Activated CD8-positive, alpha-beta memory T cell treated with anti-CD3 and anti-CD28 coated beads, Interleukin-2, amount 50 U/mL, for 1 hour (primary cell): Measurements from ENCODE around the gene FOXL2NB.

ENCODE experiments used
- DNase-seq: peaks from one replicate; pipeline ENCODE4 v3.0.0-alpha.2; 2020; ENCODE audit errors: extremely low read depth

The FOXL2NB gene

DNA sequence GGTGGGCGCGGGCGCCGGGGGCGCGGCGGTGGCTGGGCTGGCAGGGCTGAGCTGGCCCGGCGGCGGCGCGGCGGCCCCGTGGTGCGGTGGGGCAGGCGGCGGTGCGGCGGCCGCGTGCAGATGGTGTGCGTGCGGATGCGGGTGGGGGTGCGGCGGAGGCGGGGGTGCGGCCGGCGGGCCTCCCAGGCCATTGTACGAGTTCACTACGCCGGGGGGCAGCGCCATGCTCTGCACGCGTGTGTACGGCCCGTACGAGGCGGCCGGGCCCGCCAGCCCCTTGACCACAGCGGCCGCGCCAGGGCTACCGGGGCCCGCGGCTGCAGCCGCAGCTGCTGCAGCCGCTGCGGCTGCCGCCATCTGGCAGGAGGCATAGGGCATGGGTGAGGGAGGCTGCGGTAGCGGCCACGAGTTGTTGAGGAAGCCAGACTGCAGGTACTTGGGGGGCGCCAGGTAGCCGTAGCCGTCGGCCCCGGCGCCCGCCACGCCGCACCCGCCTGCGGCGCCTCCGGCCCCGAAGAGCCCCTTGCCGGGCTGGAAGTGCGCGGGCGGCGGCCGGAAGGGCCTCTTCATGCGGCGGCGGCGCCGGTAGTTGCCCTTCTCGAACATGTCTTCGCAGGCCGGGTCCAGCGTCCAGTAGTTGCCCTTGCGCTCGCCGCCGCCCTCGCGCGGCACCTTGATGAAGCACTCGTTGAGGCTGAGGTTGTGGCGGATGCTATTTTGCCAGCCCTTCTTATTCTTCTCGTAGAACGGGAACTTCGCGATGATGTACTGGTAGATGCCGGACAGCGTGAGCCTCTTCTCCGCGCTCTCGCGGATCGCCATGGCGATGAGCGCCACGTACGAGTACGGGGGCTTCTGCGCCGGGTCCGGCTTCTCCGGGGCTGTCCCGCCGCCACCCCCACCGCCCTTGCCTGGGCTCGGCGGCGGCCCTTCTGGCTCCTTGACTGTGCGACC, 1.0 kb upstream of the FOXL2NB start:
- DNase-seq, result no peak

DNA sequence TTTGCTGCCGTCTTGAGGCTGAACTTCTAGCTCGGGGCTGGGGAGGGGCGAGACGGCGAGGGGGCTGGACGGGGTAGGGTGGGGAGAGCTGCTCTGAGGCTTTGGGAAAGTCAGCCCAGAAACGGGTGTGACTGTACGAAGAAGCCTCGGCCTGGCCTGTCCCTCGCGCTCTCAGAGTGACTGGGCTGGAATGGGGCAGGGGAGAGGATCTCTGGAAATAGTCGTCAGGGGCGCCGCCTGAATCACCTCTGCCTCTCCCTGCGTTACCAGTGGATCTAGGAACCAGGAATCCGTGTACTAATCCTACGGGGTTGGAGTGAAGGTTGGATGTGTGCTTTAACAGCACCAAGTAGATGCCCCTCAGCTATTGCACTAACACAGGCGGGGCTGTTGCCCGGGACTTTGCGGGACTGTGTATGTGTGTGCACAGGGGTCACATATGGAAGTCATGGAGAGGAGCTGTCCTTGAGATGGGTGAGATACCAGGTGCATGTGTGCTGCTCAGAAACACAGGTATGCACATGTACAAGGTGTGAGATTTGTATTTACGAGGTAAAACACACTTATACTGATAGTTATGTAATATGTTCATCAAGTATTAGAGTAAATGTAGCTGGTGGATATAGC, 591 bp downstream of the FOXL2NB start:
- no peak for DNase-seq

DNA sequence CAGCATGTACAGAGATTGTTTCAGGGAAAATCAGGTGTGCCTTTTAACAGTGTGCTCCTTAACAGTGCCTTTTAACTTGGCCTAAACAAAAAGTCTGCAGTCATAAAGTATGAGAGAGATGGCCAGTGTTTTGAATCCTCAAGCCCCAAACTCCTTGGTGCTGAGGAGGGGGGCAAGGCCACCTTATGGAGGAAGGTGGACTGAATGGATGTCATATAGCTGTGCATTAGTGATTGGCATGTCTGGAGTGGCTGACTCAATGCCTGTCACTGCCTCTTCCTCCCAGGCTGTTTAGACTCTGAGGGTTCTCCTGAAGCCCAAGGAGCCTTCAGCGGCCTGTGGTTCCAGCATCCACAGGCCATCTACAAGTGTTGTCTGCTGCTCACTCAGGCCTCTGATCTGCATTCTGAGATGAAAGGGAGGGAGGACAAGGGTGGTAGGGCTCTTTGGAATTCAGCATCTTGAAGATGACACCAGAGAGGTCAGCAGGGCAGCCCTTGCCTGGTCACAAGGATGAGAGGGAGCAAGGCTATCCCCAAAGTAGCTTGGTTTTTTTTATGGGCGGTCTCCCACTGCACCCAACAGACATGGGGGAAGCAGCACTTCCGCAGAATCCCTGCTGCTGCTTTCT, 1.5 kb downstream of the FOXL2NB start:
- no peak for DNase-seq

DNA sequence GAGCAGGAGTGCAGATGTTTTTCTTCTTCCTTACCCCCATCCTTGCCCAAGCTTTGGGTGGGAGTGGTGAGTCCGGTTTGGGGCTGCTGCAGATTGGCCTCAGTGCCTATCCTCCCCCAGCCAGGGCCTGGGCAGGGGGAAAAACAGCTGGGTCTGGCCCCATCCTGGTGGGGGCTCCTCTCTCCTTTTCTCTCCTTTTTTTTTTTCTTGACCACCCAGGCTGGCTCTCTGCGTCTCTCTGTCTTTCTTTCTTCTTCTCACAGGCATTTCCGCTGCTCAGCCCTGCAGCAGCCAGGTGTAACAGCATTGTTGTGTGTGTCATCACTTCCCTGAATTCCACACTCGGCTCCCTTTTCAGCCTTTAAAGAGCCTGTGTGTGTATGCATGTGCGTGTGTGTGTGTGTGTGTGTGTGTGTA, 2.0 kb downstream of the FOXL2NB start:
- DNase-seq, result no peak

DNA sequence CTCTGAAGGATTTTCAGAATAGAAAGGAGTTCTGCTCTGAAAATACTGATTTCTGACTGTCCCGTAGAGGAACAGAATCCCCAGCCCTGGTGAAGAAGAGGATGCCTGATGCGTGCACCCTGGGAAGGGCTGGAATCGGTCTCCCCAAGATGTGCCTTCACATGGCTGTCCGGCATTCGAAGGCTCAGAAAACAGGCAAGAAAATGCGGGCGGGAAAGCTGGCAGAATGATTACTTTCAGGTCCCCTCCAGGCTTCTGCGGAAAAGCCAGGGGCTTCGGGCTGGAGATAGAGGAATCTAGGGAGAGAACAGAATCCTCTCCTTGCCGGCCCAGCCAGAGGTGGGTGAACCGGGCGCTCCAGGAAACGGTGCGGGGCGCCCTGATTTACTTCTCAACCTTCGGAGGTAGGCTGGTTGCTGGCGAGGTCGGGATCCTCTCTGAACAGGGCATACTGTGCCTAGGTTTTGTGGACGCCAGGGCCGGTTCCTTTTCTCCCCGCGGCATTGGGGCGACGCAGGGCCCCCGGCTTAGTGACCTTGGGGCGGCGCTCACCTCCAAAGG, 2.5 kb downstream of the FOXL2NB start:
- no peak for DNase-seq

DNA sequence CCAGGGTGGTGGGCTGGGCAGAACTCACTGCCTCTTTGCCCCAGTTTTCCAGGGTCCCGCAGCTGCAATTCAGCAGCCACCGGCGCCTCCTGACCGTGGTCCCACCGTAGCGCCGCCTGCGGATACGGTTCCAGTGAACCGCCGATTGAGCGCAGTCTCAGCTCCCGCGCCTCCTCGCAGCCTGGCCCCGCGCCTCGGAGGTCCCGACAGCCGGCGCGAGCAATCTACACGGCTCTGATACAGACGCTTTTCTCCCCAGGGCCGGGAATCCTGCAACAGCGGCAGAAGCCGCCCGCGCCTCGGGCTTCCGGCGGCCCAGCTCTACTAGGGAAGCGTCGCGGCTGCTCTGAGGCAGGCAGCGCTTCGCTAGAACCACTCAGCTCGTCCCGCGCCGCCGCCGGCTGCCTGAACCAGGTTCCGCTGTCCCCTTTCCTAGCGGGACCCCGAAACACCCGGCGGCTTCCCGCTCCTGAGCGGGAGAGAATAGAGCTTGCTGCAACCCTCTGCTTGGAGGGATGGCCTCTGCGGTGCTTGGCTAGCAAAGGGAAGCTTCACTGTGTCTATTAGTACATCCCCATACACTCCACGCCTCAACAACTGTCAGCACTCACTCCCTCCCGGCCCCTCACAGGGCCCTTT, 3.1 kb downstream of the FOXL2NB start:
- DNase-seq, result no peak

DNA sequence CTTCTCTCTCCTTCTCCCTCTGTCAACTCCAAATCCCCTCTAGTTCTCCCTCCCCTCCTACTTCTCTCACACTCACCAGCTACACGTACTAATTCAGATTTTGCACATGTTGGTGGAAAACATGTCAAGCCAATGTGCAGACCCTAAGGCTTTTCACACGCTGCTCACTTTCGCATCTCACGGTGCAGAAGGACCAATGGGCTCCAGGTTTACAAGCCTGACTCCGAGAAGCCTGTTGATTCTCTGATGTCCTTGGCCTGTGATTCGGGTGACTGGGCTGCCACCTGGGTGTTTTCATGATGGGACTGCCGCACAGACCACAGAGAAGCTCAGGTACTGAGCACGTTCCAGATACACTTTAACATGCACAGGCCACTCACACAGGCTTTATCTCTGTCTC, 3.7 kb downstream of the FOXL2NB start:
- no peak for DNase-seq

DNA sequence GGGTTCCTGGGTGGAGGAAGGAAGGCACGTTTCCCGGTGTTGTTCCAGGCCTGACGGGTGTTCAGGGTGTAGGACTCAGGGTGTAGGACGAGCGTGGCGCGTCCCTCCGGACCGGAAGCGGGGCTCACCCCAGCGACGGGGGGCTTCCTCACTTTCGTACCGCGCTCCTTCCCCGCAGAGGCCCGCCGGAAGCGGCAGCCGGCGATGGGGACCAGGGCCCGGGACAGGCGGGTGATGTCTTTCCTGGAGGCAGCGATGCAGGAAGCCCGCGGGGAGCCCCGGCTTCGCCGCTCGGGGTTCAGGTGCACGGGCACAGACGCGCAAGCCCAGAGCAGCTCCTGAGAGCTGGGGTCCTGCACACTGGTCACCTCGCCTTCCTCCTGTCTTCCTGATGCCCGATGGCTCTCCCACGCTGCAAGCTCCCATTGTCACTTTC, 13.4 kb downstream of the FOXL2NB start:
- no peak for DNase-seq

DNA sequence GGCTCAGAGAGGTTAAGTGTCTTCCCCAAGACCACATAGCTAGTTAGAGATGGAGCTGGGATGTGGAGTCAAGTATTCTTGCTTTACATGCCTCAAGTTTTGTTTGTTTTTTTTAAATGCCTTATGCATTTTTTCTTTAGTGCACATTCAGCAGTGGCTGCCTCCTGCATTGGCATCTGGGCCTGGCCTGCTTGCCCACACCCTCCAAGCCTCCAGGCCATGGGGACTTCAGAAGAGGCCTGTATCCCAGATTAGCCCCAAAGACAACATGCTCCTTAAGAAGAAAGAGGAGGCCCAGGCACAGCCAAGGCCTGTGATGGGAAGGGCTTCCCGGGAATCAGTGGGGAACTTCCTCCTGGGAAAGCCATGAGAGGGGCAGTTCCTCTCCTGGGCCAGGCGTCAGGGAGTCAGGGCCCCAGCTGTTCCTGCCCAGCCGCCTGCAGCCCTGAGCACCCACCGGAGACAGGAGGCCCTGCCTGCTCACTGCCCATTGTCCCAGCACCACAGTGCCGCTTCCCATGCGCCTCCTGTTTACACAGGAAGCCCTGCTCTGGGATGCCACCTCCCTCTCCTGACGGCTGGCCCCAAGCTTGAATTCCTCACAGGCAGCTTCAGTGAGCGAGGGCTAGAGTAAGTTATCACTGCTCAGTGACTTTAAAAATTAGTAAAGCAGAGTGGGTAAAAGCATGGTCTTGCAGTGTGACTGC, 16.0 kb downstream of the FOXL2NB start:
- no peak for DNase-seq

DNA sequence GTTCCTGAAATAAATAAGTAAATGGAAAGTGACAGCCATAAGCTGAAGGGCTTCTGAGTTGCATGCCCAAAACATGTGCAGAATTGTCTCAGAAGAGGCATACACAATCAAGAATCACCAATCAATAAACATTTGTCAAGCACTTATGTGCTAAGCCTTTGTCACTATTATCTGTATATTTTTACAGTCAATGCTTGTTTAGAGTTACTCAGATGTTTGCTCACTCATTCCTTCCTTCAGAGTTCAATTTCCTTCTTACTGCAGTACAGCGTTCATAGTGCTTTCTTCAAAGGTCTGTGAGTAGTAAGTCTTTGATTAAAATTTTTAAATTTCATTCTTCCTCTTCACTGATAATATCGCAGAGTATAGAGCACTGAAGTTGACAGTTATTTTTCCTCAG, 17.2 kb downstream of the FOXL2NB start:
- no peak for DNase-seq

DNA sequence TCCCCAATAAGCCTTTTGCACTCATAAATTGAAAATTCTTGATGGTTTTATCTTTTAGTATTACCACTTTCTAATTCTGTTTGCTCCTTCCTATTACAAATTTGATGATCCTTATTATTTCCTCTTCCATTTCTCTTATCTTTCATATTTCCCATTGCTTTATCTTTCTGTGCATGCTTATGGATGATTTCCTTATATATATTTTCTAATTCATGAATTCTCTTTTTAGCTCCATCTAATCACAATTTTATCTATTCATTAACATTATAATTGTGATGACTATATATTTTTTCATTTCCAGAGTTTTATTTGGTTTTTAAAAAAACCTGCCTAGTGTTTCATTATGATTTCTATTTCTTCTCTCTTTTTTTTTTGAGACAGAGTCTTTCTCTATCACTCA, 17.9 kb downstream of the FOXL2NB start:
- DNase-seq, result no peak

DNA sequence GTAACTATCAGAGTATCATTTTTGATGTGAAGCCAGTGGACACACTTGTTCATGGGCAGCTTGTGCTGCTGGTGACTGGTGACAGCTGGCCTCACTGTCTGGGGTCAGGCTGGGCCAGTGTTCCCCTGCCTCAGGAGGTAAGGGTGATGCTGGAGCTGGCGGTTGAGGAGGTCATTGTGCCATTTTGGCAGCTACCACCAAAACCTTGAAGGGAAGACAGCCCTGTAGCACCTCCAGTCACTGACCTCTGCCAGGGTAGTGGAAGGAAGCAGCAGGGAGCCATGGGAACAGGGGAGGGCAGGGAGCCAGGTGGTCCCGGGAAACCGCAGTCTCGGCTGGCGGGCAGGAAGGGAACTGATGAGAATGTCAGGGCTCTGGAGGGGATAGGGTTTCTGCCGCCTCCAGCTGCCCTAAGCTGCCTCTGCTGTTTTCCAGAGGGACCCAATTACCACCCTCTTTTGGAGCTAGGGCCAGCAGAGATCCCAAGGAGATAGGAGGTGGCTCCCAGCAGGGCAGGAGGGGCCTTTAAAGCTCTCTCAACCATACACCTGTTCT, 24.8 kb downstream of the FOXL2NB start:
- DNase-seq, result no peak

DNA sequence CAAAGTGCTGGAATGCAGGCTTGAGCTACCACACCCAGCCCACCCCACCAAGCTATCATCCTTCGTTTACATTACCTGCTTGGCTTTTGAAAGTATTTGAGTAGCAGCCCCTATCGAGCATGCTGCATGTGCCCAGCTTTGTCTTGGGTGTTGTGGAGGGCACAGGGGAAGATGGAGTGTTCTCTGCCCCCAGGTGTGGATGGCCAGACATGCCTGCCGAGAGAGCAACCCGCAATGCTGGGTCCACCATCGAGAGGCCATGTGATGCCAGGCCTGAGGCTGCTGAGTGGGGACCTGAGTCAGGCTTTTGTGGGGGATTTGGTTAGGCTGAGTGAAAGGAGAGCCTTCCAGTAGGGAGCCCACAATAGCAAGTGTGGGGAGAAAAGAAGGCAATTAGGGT, 25.9 kb downstream of the FOXL2NB start:
- DNase-seq, result no peak

DNA sequence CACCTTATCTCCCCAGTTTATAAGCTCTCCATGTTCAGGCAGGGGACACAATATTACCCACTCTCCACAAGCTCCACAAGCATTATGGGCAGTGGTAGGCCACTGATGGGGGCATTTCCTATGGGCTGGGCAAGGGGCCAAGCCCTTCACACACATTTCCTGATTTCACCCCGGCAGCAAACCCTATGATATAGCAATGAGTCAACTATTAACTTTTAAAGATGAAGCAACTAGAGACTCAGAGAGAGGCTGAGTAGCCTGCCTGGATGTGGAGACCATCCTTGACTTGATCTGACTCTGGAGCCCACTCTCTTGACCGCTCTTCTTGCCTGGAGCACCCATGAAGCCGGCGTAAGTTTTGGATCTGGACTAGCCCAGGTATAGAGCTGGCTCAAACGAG, 27.4 kb downstream of the FOXL2NB start:
- no peak for DNase-seq

DNA sequence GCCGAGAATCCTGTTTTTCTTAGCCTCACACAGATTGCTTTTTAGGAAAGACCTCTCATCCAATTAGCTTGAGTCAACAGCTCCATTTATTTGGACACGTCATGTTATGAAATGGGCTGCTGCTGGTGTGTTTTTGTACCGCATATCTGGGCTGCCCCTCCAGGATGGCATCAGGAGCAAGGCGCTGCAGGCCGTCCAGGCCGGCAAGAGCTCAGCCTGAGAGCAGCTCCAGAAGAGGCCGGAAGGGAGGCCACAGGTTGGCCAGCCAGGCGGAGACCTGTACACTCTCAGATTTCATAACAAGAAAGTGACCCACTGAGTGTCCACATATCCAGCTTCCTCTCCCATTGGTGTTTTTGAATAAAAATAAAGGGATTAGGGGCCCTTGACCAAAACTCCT, 28.3 kb downstream of the FOXL2NB start:
- DNase-seq, result no peak

DNA sequence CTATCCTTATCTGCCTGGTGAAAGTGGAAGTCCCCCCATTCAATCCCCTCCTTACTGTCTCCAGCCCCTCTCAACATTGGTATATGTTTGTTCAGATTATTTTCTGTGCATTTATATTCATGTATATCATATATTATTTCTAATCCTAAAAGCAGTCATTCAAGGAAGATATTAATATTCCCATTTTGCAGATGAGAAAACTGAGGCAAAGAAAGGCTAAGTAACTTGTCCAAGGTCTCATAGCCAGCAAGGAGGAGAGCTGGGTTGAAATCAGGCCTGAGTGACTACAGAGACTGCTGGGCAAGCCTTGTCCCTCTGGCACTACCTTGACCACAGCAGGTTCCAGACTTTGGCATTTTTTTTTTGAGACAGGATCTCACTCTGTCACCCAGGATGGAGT, 29.0 kb downstream of the FOXL2NB start:
- no peak for DNase-seq

DNA sequence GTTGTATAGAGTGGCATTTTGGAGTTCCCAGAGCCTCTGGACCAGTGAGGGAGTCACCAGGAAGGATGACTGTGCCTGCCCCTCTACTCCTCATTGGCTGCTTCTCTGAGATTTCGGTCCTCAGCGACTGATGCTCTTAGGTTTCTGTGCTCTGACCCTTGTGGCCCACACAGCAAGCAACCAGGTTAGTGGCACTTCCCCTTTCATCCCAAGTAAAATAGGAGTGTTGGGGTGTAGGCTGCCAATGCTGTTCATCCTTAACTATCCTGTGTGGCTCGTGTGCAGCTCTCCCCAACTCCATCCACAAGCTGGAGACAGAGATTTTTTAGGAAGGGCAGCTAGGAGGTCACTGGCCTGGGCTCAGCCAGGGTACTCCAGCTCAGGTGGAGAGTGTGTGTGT, 37.8 kb downstream of the FOXL2NB start:
- no peak for DNase-seq

DNA sequence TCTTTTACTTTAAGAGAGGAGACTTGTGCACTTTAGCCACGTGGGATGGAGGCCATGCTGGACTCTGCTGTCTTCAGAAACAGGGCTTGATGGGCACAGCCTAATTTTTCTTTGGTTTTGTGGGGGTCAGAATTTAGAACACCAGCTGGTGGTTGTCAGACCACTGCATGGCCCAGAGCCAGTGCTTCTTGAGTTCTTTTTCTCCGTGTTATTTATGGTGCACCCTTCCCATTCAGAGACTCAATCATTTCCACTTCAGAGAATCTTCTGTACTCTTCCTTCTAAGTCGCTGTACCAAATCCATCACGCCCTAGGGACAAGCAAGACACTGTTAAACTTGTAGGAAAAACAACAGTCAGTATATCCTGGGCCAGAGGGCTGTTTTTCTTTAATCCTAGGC, 38.9 kb downstream of the FOXL2NB start:
- no peak for DNase-seq

DNA sequence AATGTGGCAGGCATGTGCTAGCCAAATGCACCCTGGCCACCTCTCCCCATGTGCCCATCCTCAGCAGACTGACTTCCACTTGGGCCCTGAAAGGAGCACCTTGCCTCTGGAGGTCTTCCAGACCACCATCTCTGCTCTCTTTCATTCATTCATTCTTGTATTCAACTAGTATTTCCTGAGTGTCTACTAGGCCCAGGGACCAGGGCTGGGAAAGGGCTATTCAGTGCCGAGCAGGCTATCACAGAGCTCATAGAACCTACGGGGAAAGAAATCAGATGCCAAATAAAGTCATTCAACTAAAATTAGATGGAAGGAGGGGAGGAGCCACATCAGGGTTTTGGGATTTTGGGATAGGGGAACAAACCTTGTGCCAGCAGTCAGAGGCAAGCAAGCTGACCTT, 40.2 kb downstream of the FOXL2NB start:
- DNase-seq, result no peak

DNA sequence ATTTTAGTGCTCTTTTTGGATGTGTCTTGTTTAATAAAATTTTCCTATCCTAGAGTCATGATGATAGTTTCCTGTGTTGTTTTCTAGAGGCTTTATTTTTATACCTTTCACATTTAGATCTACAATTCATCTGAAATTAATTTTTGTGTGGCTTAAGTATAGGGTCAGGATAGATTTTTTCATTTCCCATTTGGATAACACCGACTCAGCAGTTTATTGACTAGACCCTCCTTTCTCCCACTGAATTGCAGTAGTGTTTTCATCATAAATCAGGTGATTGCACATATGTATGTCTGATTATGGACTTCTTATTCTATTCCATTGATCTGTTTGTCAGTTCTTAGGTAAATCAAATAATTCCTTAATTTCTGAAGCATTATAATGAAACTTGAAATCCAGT, 48.7 kb downstream of the FOXL2NB start:
- DNase-seq, result no peak
